Ovary (tissue), 9 donors: Measurements from ENCODE around the gene HDLBP. TPM values are rescaled to one million over a fixed set of nuclear protein-coding genes. Genes with fewer than 3 reads are reported as not detected.

Experiments used
- DNase-seq, 5 donors: peaks; one replicate each; pipeline ENCODE4 v3.0.0-alpha.2; 2019 to 2020
- H3K27ac ChIP-seq, 2 donors: fragments of 200-600 bp; one replicate each; pipeline versions ENCODE4 v1.5.1 to v1.8.0; 2019 to 2022
- H3K27me3 ChIP-seq: fragments of 200-600 bp; one replicate; pipeline ENCODE4 v1.8.0; 2022
- H3K36me3 ChIP-seq: fragments of 200-600 bp; sonication (generic); one replicate; pipeline ENCODE4 v1.5.1; 2019
- H3K4me1 ChIP-seq: one replicate; pipeline ENCODE4 v1.8.1; 2013; ENCODE audit warnings: mild to moderate bottlenecking, moderate library complexity; ENCODE audit not compliant: insufficient read depth
- H3K4me3 ChIP-seq: fragments of 200-600 bp; sonication (generic); one replicate; pipeline ENCODE4 v1.5.1; 2017
- H3K9me3 ChIP-seq, 2 donors: fragments of 200-600 bp in 1 of 2; sonication (generic) in 1 of 2; one replicate each; pipeline versions ENCODE4 v1.5.1 to v1.8.1; 2013 to 2019; ENCODE audit warnings: mild to moderate bottlenecking in 1 of 2, moderate library complexity in 1 of 2
- EP300 ChIP-seq: sonication (generic); formaldehyde crosslinking; IDR thresholded peaks from one replicate; pipeline ENCODE4 v1.6.1; 2017; ENCODE audit warnings: antibody characterized with exemption
- POLR2A ChIP-seq: fragments of 450-650 bp; IDR thresholded peaks from one replicate; pipeline ENCODE4 v1.6.1; 2017; ENCODE audit warnings: antibody characterized with exemption, mild to moderate bottlenecking, moderate library complexity
- WGBS, 3 donors: extraction: QIAGEN DNeasy Blood & Tissue Kit in 1 of 3; methylation state at CpG; one replicate each; pipeline versions ENCODE4 v1.1.5 to v1.1.7; 2013 to 2017; 5-methylcytosine and 5-hydroxymethylcytosine counted together
- intact Hi-C, 4 donors: fragments of 100-400 bp; cut with DNase I; formaldehyde crosslinking; loops; one replicate each; pipeline versions ENCODE4 v1.11.0 to v1.15.1; 2022 to 2023
- polyA plus RNA-seq, 2 donors: library from polyadenylated mRNA; stranded (reverse); fragments of 200-250 nt in 1 of 2; fragments of 350-450 nt in 1 of 2; fragmentation: Illumina TruSeq in 1 of 2; extraction: RNeasy Lipid Tissue Mini Kit (QIAGEN cat#74804) in 1 of 2; gene quantifications; one replicate each; pipeline ENCODE4 v1.2.3, GENCODE V29; 2013 to 2014
- total RNA-seq, 7 donors: library from RNA; depleted of rRNA in 2 of 7; stranded (reverse); fragments of >200 nt in 2 of 7; fragmentation: NEBNext Ultra II Directional in 3 of 7; extraction: Animal tissue kit (Norgen Biotek cat#: 25700) in 3 of 7; gene quantifications; one replicate each; pipeline versions ENCODE4 v1.1.0 to v1.2.4, GENCODE V29; 2016 to 2023
- TF ChIP-seq, protein P1 (sequence below), 3 donors: fragments of 450-650 bp in 2 of 3; fragments of 200-600 bp in 1 of 3; IDR thresholded peaks; one replicate each; pipeline versions ENCODE4 v1.5.1 to v1.8.0; 2016 to 2022; ENCODE audit warnings: antibody characterized with exemption in 3 of 3, mild to moderate bottlenecking in 1 of 3
- donor health status: DM: no; HTN: no; CAD: no; lungs with moderate emphysema.
- donor health status: DM: no; HTN: no; CAD: no.
- donor health status: Bipolar disorder and iron deficiency.
- donor health status: DM: yes; HTN: yes; CAD: no.
- donor health status: DM: no; HTN: no; CAD: no.
- donor health status: DM: yes; HTN: yes; CAD: no.

Gene HDLBP
- total and polyA plus RNA-seq, 9 donors, result 145 to 616 (median 359) TPM

GRCh38 chr2:241272303-241273209, 42.9 kb downstream of the HDLBP start:
- no peaks in the 10 kb centered on the region for H3K36me3 ChIP-seq
- peak; percentile 72 to 85 (median 81) for DNase-seq
- peaks cover 7% of the 10 kb centered on the region for H3K4me1 ChIP-seq
- WGBS, 3 donors, result 1% methylated on average over 30 to 102 of the region's 102 CpGs
- H3K27ac ChIP-seq, result peak overlapping the region; percentile 83 to 89
- intact Hi-C loops, result no loop called here
- H3K27me3 ChIP-seq, result no peaks in the 10 kb centered on the region
- TF ChIP-seq EP300 (no peak), POLR2A (no peak)
- TF ChIP-seq, protein P1, sequence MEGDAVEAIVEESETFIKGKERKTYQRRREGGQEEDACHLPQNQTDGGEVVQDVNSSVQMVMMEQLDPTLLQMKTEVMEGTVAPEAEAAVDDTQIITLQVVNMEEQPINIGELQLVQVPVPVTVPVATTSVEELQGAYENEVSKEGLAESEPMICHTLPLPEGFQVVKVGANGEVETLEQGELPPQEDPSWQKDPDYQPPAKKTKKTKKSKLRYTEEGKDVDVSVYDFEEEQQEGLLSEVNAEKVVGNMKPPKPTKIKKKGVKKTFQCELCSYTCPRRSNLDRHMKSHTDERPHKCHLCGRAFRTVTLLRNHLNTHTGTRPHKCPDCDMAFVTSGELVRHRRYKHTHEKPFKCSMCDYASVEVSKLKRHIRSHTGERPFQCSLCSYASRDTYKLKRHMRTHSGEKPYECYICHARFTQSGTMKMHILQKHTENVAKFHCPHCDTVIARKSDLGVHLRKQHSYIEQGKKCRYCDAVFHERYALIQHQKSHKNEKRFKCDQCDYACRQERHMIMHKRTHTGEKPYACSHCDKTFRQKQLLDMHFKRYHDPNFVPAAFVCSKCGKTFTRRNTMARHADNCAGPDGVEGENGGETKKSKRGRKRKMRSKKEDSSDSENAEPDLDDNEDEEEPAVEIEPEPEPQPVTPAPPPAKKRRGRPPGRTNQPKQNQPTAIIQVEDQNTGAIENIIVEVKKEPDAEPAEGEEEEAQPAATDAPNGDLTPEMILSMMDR (IDR thresholded peaks at IDR 0.05), result no peak
- peak overlapping the region; percentile 78 for H3K4me3 ChIP-seq
- H3K9me3 ChIP-seq, result no peaks in the 10 kb centered on the region

DNA sequence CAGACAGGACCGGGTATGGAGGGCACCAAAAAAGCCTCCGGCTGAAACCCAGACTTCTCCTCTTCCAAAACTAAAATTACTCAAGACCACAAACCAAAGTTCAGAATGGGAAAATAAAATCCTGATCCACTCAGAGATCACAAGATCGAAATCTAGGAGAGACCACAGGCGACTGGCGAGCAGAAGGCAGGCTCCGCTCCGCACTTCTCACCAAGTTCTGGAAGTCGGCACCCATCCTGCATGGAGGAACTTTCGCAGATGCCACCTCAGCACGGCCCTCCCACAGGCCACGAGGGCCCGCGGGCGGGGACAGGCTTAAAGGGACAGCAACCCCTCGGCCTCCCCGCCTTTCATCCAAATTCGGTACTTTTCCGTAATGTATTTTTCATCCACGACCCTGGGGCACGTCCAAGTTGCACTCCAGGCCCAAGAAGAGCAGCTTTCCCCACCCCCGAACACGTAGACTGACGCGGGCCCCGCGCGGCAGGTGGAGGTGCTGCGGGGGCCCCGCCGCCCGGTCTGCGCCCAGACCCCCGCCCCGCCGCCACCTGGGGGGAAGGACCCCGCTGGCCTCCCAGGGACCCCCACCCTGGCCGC, 43.7 kb downstream of the HDLBP start:
- Histone ChIP-seq H3K4me1 (peaks cover 7% of the 10 kb centered on the region), H3K27me3 (no peaks in the 10 kb centered on the region), H3K9me3 (no peaks in the 10 kb centered on the region), H3K27ac (peak overlapping the region; percentile 83 to 89), H3K36me3 (no peaks in the 10 kb centered on the region), H3K4me3 (peak overlapping the region; percentile 78)
- intact Hi-C loops, result no loop called here
- TF ChIP-seq EP300 (no peak), POLR2A (no peak)
- TF ChIP-seq, protein P1 (IDR thresholded peaks at IDR 0.05), result no peak
- DNase-seq, result peak; percentile 72 to 81 (median 77)
- 0 to 1% (median 1%) methylated on average over 25 to 37 of the region's 37 CpGs for WGBS, 3 donors

DNA sequence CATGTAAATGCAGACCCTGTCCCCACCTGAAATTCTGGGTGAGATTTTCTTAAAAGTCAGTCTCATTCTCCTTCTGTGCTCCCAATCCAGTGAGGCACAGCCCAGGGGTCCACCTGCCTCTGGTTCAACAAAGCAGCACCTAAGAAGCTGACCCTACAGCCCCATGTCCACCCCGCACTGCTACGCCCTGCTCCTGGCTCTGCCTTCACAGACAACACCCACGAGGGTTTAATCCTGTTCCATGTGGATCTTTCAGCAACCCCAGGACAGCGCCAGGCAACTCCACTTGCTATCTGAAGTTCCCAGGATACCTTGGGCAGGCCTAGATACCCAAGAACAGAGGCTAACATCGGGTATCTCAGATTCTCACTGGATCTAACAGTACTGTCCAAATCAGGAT, 44.9 kb downstream of the HDLBP start:
- TF ChIP-seq EP300, result no peak
- TF ChIP-seq, protein P1 (IDR thresholded peaks at IDR 0.05), result no peak
- TF ChIP-seq POLR2A, result no peak
- intact Hi-C loops, result no loop called here
- Histone ChIP-seq H3K27me3 (no peaks in the 10 kb centered on the region), H3K36me3 (no peaks in the 10 kb centered on the region), H3K4me3 (no peak overlapping the region), H3K9me3 (no peaks in the 10 kb centered on the region), H3K27ac (no peak overlapping the region), H3K4me1 (peaks cover 7% of the 10 kb centered on the region)
- 45 to 48% (median 47%) methylated on average over 5 of the region's 5 CpGs for WGBS, 3 donors
- no peak for DNase-seq

DNA sequence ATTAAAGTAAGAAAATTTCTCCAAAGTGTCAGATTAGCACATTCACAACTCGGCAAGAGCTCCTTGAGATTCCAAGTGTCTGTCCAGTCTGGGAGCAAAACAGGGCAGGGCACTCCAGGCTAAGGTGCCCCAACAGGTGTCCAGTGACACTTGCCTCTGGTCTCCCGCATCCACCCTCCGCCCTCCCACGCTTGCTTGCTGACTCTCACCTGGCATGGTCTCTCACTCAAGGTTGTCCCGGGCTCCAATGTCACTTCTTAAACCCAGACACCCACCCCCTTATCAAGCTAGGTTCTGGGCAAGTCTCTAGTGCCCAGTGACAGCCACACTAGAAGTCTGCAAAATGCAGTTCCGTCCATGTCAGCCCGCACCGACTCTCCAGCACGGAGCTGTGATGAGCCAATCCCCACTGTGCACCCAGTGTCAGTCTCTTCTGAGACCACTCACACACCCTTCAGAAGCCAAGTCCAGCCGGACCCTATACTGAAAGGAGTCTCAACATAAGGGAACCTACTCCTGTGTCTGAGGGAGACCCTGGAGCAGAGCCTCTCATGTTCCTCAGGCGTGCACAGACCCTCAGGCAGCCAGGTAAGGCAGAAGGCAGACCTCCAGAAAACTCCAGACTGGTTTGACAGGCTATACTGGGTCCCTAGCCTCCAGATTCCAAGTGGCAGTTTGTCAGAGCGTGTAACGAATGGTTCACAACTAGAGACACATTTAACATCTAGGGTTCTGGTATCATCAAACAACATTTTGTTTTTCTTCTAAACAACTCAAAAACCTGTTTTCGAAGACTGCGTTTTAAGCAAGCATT, 45.6 kb downstream of the HDLBP start:
- WGBS, 3 donors, result 69 to 76% (median 70%) methylated on average over 15 of the region's 15 CpGs
- H3K36me3 ChIP-seq, result no peaks in the 10 kb centered on the region
- no peak overlapping the region for H3K27ac ChIP-seq
- TF ChIP-seq, protein P1 (IDR thresholded peaks at IDR 0.05), result no peak
- TF ChIP-seq POLR2A, result no peak
- H3K4me3 ChIP-seq, result no peak overlapping the region
- no peaks in the 10 kb centered on the region for H3K9me3 ChIP-seq
- no peak for DNase-seq
- H3K27me3 ChIP-seq, result no peaks in the 10 kb centered on the region
- intact Hi-C loops, result no loop called here
- H3K4me1 ChIP-seq, result peaks cover 7% of the 10 kb centered on the region
